Measurements from ENCODE around the gene CTIF. TPM values are rescaled to one million over a fixed set of nuclear protein-coding genes. Genes with fewer than 3 reads are reported as not detected.

Gene CTIF
- total RNA-seq, 1 donor from 2014 or later = 137 TPM

- Mint-ChIP-seq H3K27ac (ENCODE audit: unreplicated experiment) (peak overlapping the region; percentile 15), H3K27me3 (ENCODE audit: unreplicated experiment) (peaks cover 14% of the 10 kb centered on the region), H3K9me3 (ENCODE audit: unreplicated experiment) (peaks cover 5% of the 10 kb centered on the region), H3K4me1 (ENCODE audit: low read depth, unreplicated experiment) (peaks cover 28% of the 10 kb centered on the region), H3K4me3 (ENCODE audit: unreplicated experiment) (no peak overlapping the region), H3K36me3 (ENCODE audit: unreplicated experiment) (peaks cover 9% of the 10 kb centered on the region)
- no peak for DNase-seq
- TF ChIP-seq CTCF (IDR thresholded peaks at IDR 0.05; ENCODE audit: partially characterized antibody, unreplicated experiment) = no peak
These were observed 194.9 kb downstream of the CTIF start for GRCh38 chr18:48733643-48734253.

GRCh38 chr18:48734460-48734859 lies 195.6 kb downstream of the CTIF start:
- DNase-seq = no peak
- Mint-ChIP-seq H3K27ac (ENCODE audit: unreplicated experiment) (no peak overlapping the region), H3K9me3 (ENCODE audit: unreplicated experiment) (peaks cover 5% of the 10 kb centered on the region), H3K4me3 (ENCODE audit: unreplicated experiment) (no peak overlapping the region), H3K36me3 (ENCODE audit: unreplicated experiment) (peaks cover 10% of the 10 kb centered on the region), H3K27me3 (ENCODE audit: unreplicated experiment) (peaks cover 14% of the 10 kb centered on the region), H3K4me1 (ENCODE audit: low read depth, unreplicated experiment) (peaks cover 28% of the 10 kb centered on the region)
- no peak for TF ChIP-seq CTCF (IDR thresholded peaks at IDR 0.05; ENCODE audit: partially characterized antibody, unreplicated experiment)

- Mint-ChIP-seq H3K27me3 (ENCODE audit: unreplicated experiment) (peaks cover 14% of the 10 kb centered on the region), H3K4me3 (ENCODE audit: unreplicated experiment) (no peak overlapping the region), H3K27ac (ENCODE audit: unreplicated experiment) (no peak overlapping the region), H3K4me1 (ENCODE audit: low read depth, unreplicated experiment) (peaks cover 28% of the 10 kb centered on the region), H3K36me3 (ENCODE audit: unreplicated experiment) (peaks cover 10% of the 10 kb centered on the region), H3K9me3 (ENCODE audit: unreplicated experiment) (peaks cover 3% of the 10 kb centered on the region)
- no peak for TF ChIP-seq CTCF (IDR thresholded peaks at IDR 0.05; ENCODE audit: partially characterized antibody, unreplicated experiment)
- no peak for DNase-seq
These were observed 196.3 kb downstream of the CTIF start for GRCh38 chr18:48735080-48735676.

- H3K27me3 Mint-ChIP-seq (ENCODE audit: unreplicated experiment) = peaks cover 17% of the 10 kb centered on the region
- peaks cover 10% of the 10 kb centered on the region for H3K36me3 Mint-ChIP-seq (ENCODE audit: unreplicated experiment)
- no peak overlapping the region for H3K4me3 Mint-ChIP-seq (ENCODE audit: unreplicated experiment)
- peaks cover 4% of the 10 kb centered on the region for H3K9me3 Mint-ChIP-seq (ENCODE audit: unreplicated experiment)
- H3K27ac Mint-ChIP-seq (ENCODE audit: unreplicated experiment) = no peak overlapping the region
- no peak for TF ChIP-seq CTCF (IDR thresholded peaks at IDR 0.05; ENCODE audit: partially characterized antibody, unreplicated experiment)
- no peak for DNase-seq
- peaks cover 28% of the 10 kb centered on the region for H3K4me1 Mint-ChIP-seq (ENCODE audit: low read depth, unreplicated experiment)
These were observed 196.9 kb downstream of the CTIF start for GRCh38 chr18:48735681-48736255.
